Adrenal gland (tissue), 12 donors: ENCODE data around the gene IFT172. TPM values are rescaled to one million over a fixed set of nuclear protein-coding genes. Genes with fewer than 3 reads are reported as not detected.

Experiments
- DNase-seq, 7 donors: peaks; one replicate each; pipeline ENCODE4 v3.0.0-alpha.2; 2019 to 2020
- H3K27ac ChIP-seq, 5 donors: fragments of 200-600 bp; sonication (generic) in 4 of 5; 1 replicate in 3 of 5; 2 replicates in 2 of 5; pipeline versions ENCODE4 v1.5.1 to v1.8.0; 2016 to 2020; ENCODE audit warnings: mild to moderate bottlenecking in 1 of 5
- H3K27me3 ChIP-seq: fragments of 200-600 bp; 2 replicates; pipeline ENCODE4 v1.8.0; 2021
- H3K36me3 ChIP-seq, 2 donors: fragments of 200-600 bp; replicated peaks in 1 of 2; 1 replicate in 1 of 2; 2 replicates in 1 of 2; pipeline versions ENCODE4 v1.5.1 to v1.8.0; 2018 to 2022
- H3K4me1 ChIP-seq, 2 donors: fragments of 200-600 bp; replicated peaks in 1 of 2; 1 replicate in 1 of 2; 2 replicates in 1 of 2; pipeline versions ENCODE4 v1.5.1 to v1.8.0; 2018 to 2021
- H3K4me3 ChIP-seq, 4 donors: fragments of 200-600 bp; sonication (generic) in 3 of 4; one replicate each; pipeline ENCODE4 v1.5.1; 2016 to 2018
- H3K9me3 ChIP-seq, 3 donors: fragments of 200-600 bp; sonication (generic) in 1 of 3; replicated peaks in 1 of 3; 1 replicate in 2 of 3; 2 replicates in 1 of 3; pipeline versions ENCODE4 v1.5.1 to v1.8.0; 2016 to 2021
- CTCF ChIP-seq, 6 experiments: fragments of 450-650 bp in 4 of 6; fragments of 200-600 bp in 2 of 6; sonication (generic) in 1 of 6; IDR thresholded peaks; 1 replicate in 5 of 6; 2 replicates in 1 of 6; pipeline versions ENCODE4 v1.5.1 to v1.8.0; 2016 to 2021; ENCODE audit warnings: antibody characterized with exemption in 6 of 6, mild to moderate bottlenecking in 2 of 6, moderate library complexity in 1 of 6
- POLR2A ChIP-seq, 2 donors: fragments of 450-650 bp; IDR thresholded peaks; one replicate each; pipeline ENCODE4 v1.6.1; 2017; ENCODE audit warnings: antibody characterized with exemption in 2 of 2, mild to moderate bottlenecking in 2 of 2, moderate library complexity in 1 of 2
- WGBS, 4 donors: extraction: QIAGEN DNeasy Blood & Tissue Kit in 2 of 4; methylation state at CpG; one replicate each; pipeline versions ENCODE4 v1.1.5 to v1.1.7; 2013 to 2017; 5-methylcytosine and 5-hydroxymethylcytosine counted together
- intact Hi-C, 2 donors: fragments of 100-400 bp; cut with DNase I; formaldehyde crosslinking; loops; one replicate each; pipeline versions ENCODE4 v1.14.1 to v1.15.0; 2022 to 2023
- polyA plus RNA-seq, 3 donors: library from polyadenylated mRNA; stranded (reverse); fragments of 200-250 nt in 2 of 3; fragments of 350-450 nt in 1 of 3; fragmentation: Illumina TruSeq in 1 of 3; extraction: RNeasy Lipid Tissue Mini Kit (QIAGEN cat#74804) in 1 of 3; gene quantifications; one replicate each; pipeline ENCODE4 v1.2.3, GENCODE V29; 2013 to 2014
- total RNA-seq, 9 donors: library from RNA; depleted of rRNA in 4 of 9; stranded (reverse); fragments of >200 nt in 4 of 9; fragments of 120-200 nt in 1 of 9; fragmentation: NEBNext Ultra II Directional in 1 of 9; extraction: Animal tissue kit (Norgen Biotek cat#: 25700) in 1 of 9; gene quantifications; one replicate each; pipeline versions ENCODE4 v1.1.0 to v1.2.4, GENCODE V29; 2013 to 2023
- donor health status: healthy with polysubstance abuse.
- donor health status: Bipolar disorder and iron deficiency.
- donor health status: DM: yes; HTN: yes; CAD: no.
- donor health status: DM: no; HTN: no; CAD: no.
- donor health status: DM: no; HTN: no; CAD: no.
- donor health status: DM: yes; HTN: yes; CAD: no.

Gene IFT172
- total and polyA plus RNA-seq, 12 donors = 6.3 to 113 (median 17.6) TPM

- no peaks in the 10 kb centered on the region for H3K4me1 ChIP-seq
- H3K27me3 ChIP-seq = no peaks in the 10 kb centered on the region
- no peak overlapping the region for H3K27ac ChIP-seq
- H3K36me3 ChIP-seq = no peaks in the 10 kb centered on the region
- no peaks in the 10 kb centered on the region for H3K9me3 ChIP-seq
- 62 to 77% (median 67%) methylated on average over 3 of the region's 3 CpGs for WGBS, 4 donors
- H3K4me3 ChIP-seq = no peak overlapping the region
- DNase-seq = no peak
- intact Hi-C loops = no loop called here
- TF ChIP-seq POLR2A (IDR thresholded peaks at IDR 0.05) = no peak
- no peak for TF ChIP-seq CTCF (IDR thresholded peaks at IDR 0.05)
Observed at GRCh38 chr2:27527182-27527581, 37.6 kb upstream of the IFT172 start.

- TF ChIP-seq POLR2A (IDR thresholded peaks at IDR 0.05) = no peak
- no peak for TF ChIP-seq CTCF (IDR thresholded peaks at IDR 0.05)
- intact Hi-C loops = no loop called here
- H3K9me3 ChIP-seq = no peaks in the 10 kb centered on the region
- H3K36me3 ChIP-seq = no peaks in the 10 kb centered on the region
- no peak for DNase-seq
- no peak overlapping the region for H3K27ac ChIP-seq
- no peaks in the 10 kb centered on the region for H3K4me1 ChIP-seq
- H3K4me3 ChIP-seq = no peak overlapping the region
- WGBS, 4 donors = 92 to 95% (median 93%) methylated on average over 7 of the region's 7 CpGs
- no peaks in the 10 kb centered on the region for H3K27me3 ChIP-seq
Observed at GRCh38 chr2:27522400-27522945, 32.9 kb upstream of the IFT172 start.

GRCh38 chr2:27520316-27520715, 30.8 kb upstream of the IFT172 start:
- Histone ChIP-seq H3K4me1 (no peaks in the 10 kb centered on the region), H3K36me3 (no peaks in the 10 kb centered on the region), H3K4me3 (no peak overlapping the region), H3K9me3 (no peaks in the 10 kb centered on the region), H3K27ac (no peak overlapping the region), H3K27me3 (no peaks in the 10 kb centered on the region)
- DNase-seq = no peak
- 90 to 100% (median 94%) methylated on average over 2 of the region's 2 CpGs for WGBS, 4 donors
- intact Hi-C loops = no loop called here
- TF ChIP-seq CTCF (IDR thresholded peaks at IDR 0.05) (no peak), POLR2A (IDR thresholded peaks at IDR 0.05) (no peak)

- DNase-seq = no peak
- Histone ChIP-seq H3K27me3 (no peaks in the 10 kb centered on the region), H3K36me3 (no peaks in the 10 kb centered on the region), H3K4me3 (no peak overlapping the region), H3K27ac (no peak overlapping the region), H3K9me3 (no peaks in the 10 kb centered on the region), H3K4me1 (no peaks in the 10 kb centered on the region)
- WGBS, 4 donors = 86 to 92% (median 88%) methylated on average over 4 of the region's 4 CpGs
- intact Hi-C loops = no loop called here
- TF ChIP-seq POLR2A (IDR thresholded peaks at IDR 0.05) = no peak
- no peak for TF ChIP-seq CTCF (IDR thresholded peaks at IDR 0.05)
Observed at GRCh38 chr2:27518782-27519113, 29.2 kb upstream of the IFT172 start.
